Peyer's patch (tissue), 4 donors: ENCODE data around the gene IQCH.

Experiments
- CTCF ChIP-seq, 6 experiments: fragments of 450-650 bp in 4 of 6; fragments of 200-600 bp in 2 of 6; sonication (generic) in 1 of 6; IDR thresholded peaks; one replicate each; pipeline ENCODE4 v1.5.1; 2017 to 2019; ENCODE audit warnings: antibody characterized with exemption in 6 of 6, mild to moderate bottlenecking in 3 of 6, moderate library complexity in 1 of 6
- POLR2A ChIP-seq, 2 donors: fragments of 450-650 bp; IDR thresholded peaks; one replicate each; pipeline ENCODE4 v1.5.1; 2017; ENCODE audit warnings: antibody characterized with exemption in 2 of 2, mild to moderate bottlenecking in 2 of 2, moderate library complexity in 2 of 2

- no peak for TF ChIP-seq CTCF (IDR thresholded peaks at IDR 0.05)
- TF ChIP-seq POLR2A (IDR thresholded peaks at IDR 0.05) = no peak
These were observed 294.5 kb downstream of the IQCH start for GRCh38 chr15:67548862-67549651.
